PFSK-1 (cell line): ENCODE data around the gene LRIT2.

Source experiments
- POLR2AphosphoS5 ChIP-seq: IDR thresholded peaks from 2 replicates; pipeline ENCODE4 v1.6.1; 2012; ENCODE audit warnings: low read depth, mild to moderate bottlenecking, control low read depth, low read length, moderate library complexity
- REST ChIP-seq, 2 experiments: IDR thresholded peaks; 2 replicates each; pipeline versions ENCODE4 v1.6.1 to v1.8.0; 2011 to 2012; ENCODE audit warnings: low read depth in 2 of 2, low read length in 2 of 2, control low read depth in 1 of 2, inconsistent platforms in 1 of 2, mild to moderate bottlenecking in 1 of 2, moderate library complexity in 1 of 2; ENCODE audit not compliant: insufficient read depth in 1 of 2
- SIN3A ChIP-seq: IDR thresholded peaks from 2 replicates; pipeline ENCODE4 v1.6.1; 2012; ENCODE audit warnings: mild to moderate bottlenecking, low read length, moderate library complexity, borderline replicate concordance; ENCODE audit not compliant: insufficient read depth
- TAF1 ChIP-seq: IDR thresholded peaks from 2 replicates; pipeline ENCODE4 v1.6.1; 2012; ENCODE audit warnings: low read length, control low read depth, borderline replicate concordance; ENCODE audit not compliant: insufficient read depth

GRCh38 chr10:84191106-84191505 lies 34.2 kb downstream of the LRIT2 start:
- TF ChIP-seq POLR2AphosphoS5: no peak
- TF ChIP-seq REST (IDR thresholded peaks at IDR 0.05; ENCODE audit: insufficient read depth in 1 of 2, low read depth in 2 of 2, low read length in 2 of 2): no peak
- no peak for TF ChIP-seq SIN3A
- no peak for TF ChIP-seq TAF1
